Caco-2 (cell line): ENCODE results near the gene TNFAIP1. TPM values are rescaled to one million over a fixed set of nuclear protein-coding genes. Genes with fewer than 3 reads are reported as not detected.

Experiments
- BruUV-seq: library from RNA; stranded (reverse); fragments of 400-500 nt; replicated peaks from 2 replicates; lab custom pipeline; 2021; lab: Mats Ljungman, UMichigan
- CTCF ChIA-PET: fragments of 300-600 bp; sonication (Branson Sonifier 250); formaldehyde crosslinking; loops from one replicate; lab custom pipeline; 2022; ENCODE audit warnings: antibody characterized with exemption; lab: Charles Lee
- POLR2A ChIA-PET: fragments of 300-600 bp; sonication (Branson Sonifier 250); formaldehyde crosslinking; loops from one replicate; lab custom pipeline; 2022; ENCODE audit warnings: antibody characterized with exemption; lab: Charles Lee
- DNase-seq, 2 experiments: peaks; one replicate each; pipeline versions ENCODE4 v3.0.0 to v3.0.0-alpha.2; 2020 to 2022
- H3K27me3 ChIP-seq: replicated peaks from 2 replicates; pipeline ENCODE4 v1.6.0; 2011; ENCODE audit warnings: low read length; ENCODE audit not compliant: control insufficient read depth, insufficient read depth
- H3K36me3 ChIP-seq: 2 replicates; pipeline ENCODE4 v1.5.1; 2011; ENCODE audit warnings: low read length; ENCODE audit not compliant: control insufficient read depth, insufficient read depth
- H3K4me1 ChIP-seq: fragments of 250-450 bp; sonication (Bioruptor Pico); 2 replicates; pipeline ENCODE4 v1.5.1; 2020; ENCODE audit warnings: mild to moderate bottlenecking
- H3K4me3 ChIP-seq: 2 replicates; pipeline ENCODE4 v1.5.1; 2011; ENCODE audit warnings: low read depth, mild to moderate bottlenecking, control low read depth, low read length
- H3K9me3 ChIP-seq: fragments of 250-450 bp; sonication (Bioruptor Pico); 2 replicates; pipeline ENCODE4 v1.5.1; 2020; ENCODE audit warnings: mild to moderate bottlenecking, moderate library complexity
- H3K27ac Mint-ChIP-seq: one replicate; pipeline ENCODE4 v1.8.0; 2022; ENCODE audit warnings: mixed read lengths; ENCODE audit not compliant: unreplicated experiment
- H3K27me3 Mint-ChIP-seq: one replicate; pipeline ENCODE4 v1.8.0; 2022; ENCODE audit warnings: mixed read lengths; ENCODE audit not compliant: insufficient read depth, unreplicated experiment
- H3K36me3 Mint-ChIP-seq: one replicate; pipeline ENCODE4 v1.8.0; 2022; ENCODE audit warnings: mild to moderate bottlenecking, mixed read lengths; ENCODE audit not compliant: insufficient read depth, unreplicated experiment
- H3K4me1 Mint-ChIP-seq: one replicate; pipeline ENCODE4 v1.8.0; 2022; ENCODE audit warnings: low read depth, mixed read lengths; ENCODE audit not compliant: unreplicated experiment
- H3K4me3 Mint-ChIP-seq: one replicate; pipeline ENCODE4 v1.8.0; 2022; ENCODE audit warnings: mild to moderate bottlenecking, moderate library complexity, mixed read lengths; ENCODE audit not compliant: unreplicated experiment
- H3K9me3 Mint-ChIP-seq: one replicate; pipeline ENCODE4 v1.8.0; 2022; ENCODE audit warnings: mixed read lengths; ENCODE audit not compliant: unreplicated experiment
- intact Hi-C: fragments of 100-400 bp; cut with micrococcal nuclease; formaldehyde crosslinking; loops from one replicate; pipeline ENCODE4 v1.10.0; 2022; ENCODE audit not compliant: unreplicated experiment
- total RNA-seq: library from RNA; stranded (reverse); gene quantifications from 2 replicates; pipeline ENCODE4 v1.2.3, GENCODE V29; 2022
- TF ChIP-seq, protein P1 (sequence below), 2 experiments: fragments of 200-600 bp in 1 of 2; IDR thresholded peaks; 1 replicate in 1 of 2; 2 replicates in 1 of 2; pipeline versions ENCODE4 v1.5.1 to v1.8.0; 2011 to 2022; ENCODE audit warnings: antibody characterized with exemption in 1 of 2, control low read depth in 1 of 2, inconsistent platforms in 1 of 2, low read depth in 1 of 2, low read length in 1 of 2, mild to moderate bottlenecking in 1 of 2, moderate library complexity in 1 of 2; ENCODE audit not compliant: insufficient read depth in 1 of 2, severe bottlenecking in 1 of 2, unreplicated experiment in 1 of 2

Gene TNFAIP1
- total RNA-seq, 1 experiment from 2014 or later, result 105 TPM

- Mint-ChIP-seq H3K9me3 (no peaks in the 10 kb centered on the region), H3K4me1 (peaks cover 17% of the 10 kb centered on the region), H3K4me3 (peak overlapping the region; percentile 89), H3K27me3 (no peaks in the 10 kb centered on the region), H3K27ac (peak overlapping the region; percentile 18), H3K36me3 (no peaks in the 10 kb centered on the region)
- no peaks in the 10 kb centered on the region for H3K9me3 ChIP-seq
- no peaks in the 10 kb centered on the region for H3K27me3 ChIP-seq
- TF ChIP-seq, protein P1, sequence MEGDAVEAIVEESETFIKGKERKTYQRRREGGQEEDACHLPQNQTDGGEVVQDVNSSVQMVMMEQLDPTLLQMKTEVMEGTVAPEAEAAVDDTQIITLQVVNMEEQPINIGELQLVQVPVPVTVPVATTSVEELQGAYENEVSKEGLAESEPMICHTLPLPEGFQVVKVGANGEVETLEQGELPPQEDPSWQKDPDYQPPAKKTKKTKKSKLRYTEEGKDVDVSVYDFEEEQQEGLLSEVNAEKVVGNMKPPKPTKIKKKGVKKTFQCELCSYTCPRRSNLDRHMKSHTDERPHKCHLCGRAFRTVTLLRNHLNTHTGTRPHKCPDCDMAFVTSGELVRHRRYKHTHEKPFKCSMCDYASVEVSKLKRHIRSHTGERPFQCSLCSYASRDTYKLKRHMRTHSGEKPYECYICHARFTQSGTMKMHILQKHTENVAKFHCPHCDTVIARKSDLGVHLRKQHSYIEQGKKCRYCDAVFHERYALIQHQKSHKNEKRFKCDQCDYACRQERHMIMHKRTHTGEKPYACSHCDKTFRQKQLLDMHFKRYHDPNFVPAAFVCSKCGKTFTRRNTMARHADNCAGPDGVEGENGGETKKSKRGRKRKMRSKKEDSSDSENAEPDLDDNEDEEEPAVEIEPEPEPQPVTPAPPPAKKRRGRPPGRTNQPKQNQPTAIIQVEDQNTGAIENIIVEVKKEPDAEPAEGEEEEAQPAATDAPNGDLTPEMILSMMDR (IDR thresholded peaks at IDR 0.05; ENCODE audit: insufficient read depth in 1 of 2, low read depth in 1 of 2, low read length in 1 of 2, severe bottlenecking in 1 of 2, unreplicated experiment in 1 of 2), result no peak
- CTCF ChIA-PET, result interaction anchor here (0.6 to 2.5 kb wide), 10 partner anchors 11 to 151 kb away, joined by 3 to 11 read pairs (median 4); partner anchors contain the start of genes IFT20, TMEM97, TNFAIP1 and VTN
- peak overlapping the region; percentile 52 for H3K4me3 ChIP-seq
- H3K4me1 ChIP-seq, result peaks cover 31% of the 10 kb centered on the region
- BruUV-seq, result TSS peak; percentile 52
- intact Hi-C loops, result loop anchor here (1.0 to 2.0 kb wide), 3 partner anchors 10 to 28 kb away; partner anchors contain the start of gene POLDIP2
- DNase-seq, result peak; percentile 83 to 86
- H3K36me3 ChIP-seq, result no peaks in the 10 kb centered on the region
- POLR2A ChIA-PET, result interaction anchor here (0.5 to 2.3 kb wide), 11 partner anchors 11 to 327 kb away, joined by 3 to 18 read pairs (median 7); partner anchors contain the start of genes IFT20, POLDIP2, PROCA1 and SARM1
Measured at GRCh38 chr17:28384281-28385036, 48.9 kb downstream of the TNFAIP1 start.

DNA sequence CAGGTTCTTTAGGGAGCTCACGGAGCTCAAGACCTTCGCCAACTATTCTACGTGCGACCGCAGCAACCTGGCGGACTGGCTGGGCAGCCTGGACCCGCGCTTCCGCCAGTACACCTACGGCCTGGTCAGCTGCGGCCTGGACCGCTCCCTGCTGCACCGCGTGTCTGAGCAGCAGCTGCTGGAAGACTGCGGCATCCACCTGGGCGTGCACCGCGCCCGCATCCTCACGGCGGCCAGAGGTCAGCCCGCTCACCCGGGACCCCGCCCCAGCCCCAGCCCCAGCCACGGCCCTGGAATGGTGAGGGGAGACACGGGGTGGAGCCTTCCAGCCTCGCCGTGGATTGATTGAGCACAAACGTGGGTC, 49.5 kb downstream of the TNFAIP1 start:
- H3K9me3 ChIP-seq, result no peaks in the 10 kb centered on the region
- DNase-seq, result peak; percentile 79 to 80
- CTCF ChIA-PET, result interaction anchor here (0.6 to 2.5 kb wide), 9 partner anchors 10 to 143 kb away, joined by 3 to 11 read pairs (median 4); partner anchors contain the start of genes IFT20, TMEM97, TNFAIP1 and VTN
- H3K27ac Mint-ChIP-seq, result peak overlapping the region; percentile 18
- H3K4me3 ChIP-seq, result peak overlapping the region; percentile 52
- no peaks in the 10 kb centered on the region for H3K9me3 Mint-ChIP-seq
- peaks cover 19% of the 10 kb centered on the region for H3K4me1 Mint-ChIP-seq
- POLR2A ChIA-PET, result interaction anchor here (1.1 to 2.3 kb wide), 8 partner anchors 10 to 90 kb away, joined by 3 to 18 read pairs (median 10); partner anchors contain the start of genes IFT20, POLDIP2, SLC46A1 and TNFAIP1
- H3K36me3 Mint-ChIP-seq, result no peaks in the 10 kb centered on the region
- intact Hi-C loops, result loop anchor here (2.0 kb wide), 2 partner anchors 20 to 28 kb away; partner anchors contain the start of gene POLDIP2
- no peaks in the 10 kb centered on the region for H3K27me3 ChIP-seq
- no peaks in the 10 kb centered on the region for H3K36me3 ChIP-seq
- H3K4me1 ChIP-seq, result peaks cover 37% of the 10 kb centered on the region
- no TSS peak for BruUV-seq
- H3K4me3 Mint-ChIP-seq, result peak overlapping the region; percentile 89
- TF ChIP-seq, protein P1 (IDR thresholded peaks at IDR 0.05; ENCODE audit: insufficient read depth in 1 of 2, low read depth in 1 of 2, low read length in 1 of 2, severe bottlenecking in 1 of 2, unreplicated experiment in 1 of 2), result no peak
- no peaks in the 10 kb centered on the region for H3K27me3 Mint-ChIP-seq

- POLR2A ChIA-PET, result interaction anchor here (1.1 to 2.3 kb wide), 7 partner anchors 11 to 90 kb away, joined by 3 to 18 read pairs (median 10); partner anchors contain the start of genes IFT20, POLDIP2, SLC46A1 and TNFAIP1
- Mint-ChIP-seq H3K4me1 (peaks cover 19% of the 10 kb centered on the region), H3K4me3 (peak overlapping the region; percentile 89), H3K27ac (peak overlapping the region; percentile 18), H3K36me3 (peaks cover 3% of the 10 kb centered on the region), H3K9me3 (no peaks in the 10 kb centered on the region), H3K27me3 (no peaks in the 10 kb centered on the region)
- peak in 1 of 2 experiments; percentile 69 for DNase-seq
- Histone ChIP-seq H3K9me3 (no peaks in the 10 kb centered on the region), H3K4me1 (peaks cover 37% of the 10 kb centered on the region), H3K27me3 (no peaks in the 10 kb centered on the region), H3K36me3 (no peaks in the 10 kb centered on the region), H3K4me3 (peak overlapping the region; percentile 52)
- CTCF ChIA-PET, result interaction anchor here (0.9 to 2.5 kb wide), 5 partner anchors 10 to 50 kb away, joined by 3 to 11 read pairs (median 8); partner anchors contain the start of genes IFT20, TNFAIP1 and VTN
- no TSS peak for BruUV-seq
- intact Hi-C loops, result loop anchor here (2.0 kb wide), 2 partner anchors 19 to 29 kb away; partner anchors contain the start of gene POLDIP2
- TF ChIP-seq, protein P1 (IDR thresholded peaks at IDR 0.05; ENCODE audit: insufficient read depth in 1 of 2, low read depth in 1 of 2, low read length in 1 of 2, severe bottlenecking in 1 of 2, unreplicated experiment in 1 of 2), result no peak
Measured at GRCh38 chr17:28385406-28385805, 49.8 kb downstream of the TNFAIP1 start.
